Measurements from ENCODE around the gene PDE4A.
"Not testable (repeated sequence)": the region's sequence is repeated elsewhere in the genome, so short reads cannot be mapped to it uniquely, and the experiment has no call there.

The PDE4A gene

DNA sequence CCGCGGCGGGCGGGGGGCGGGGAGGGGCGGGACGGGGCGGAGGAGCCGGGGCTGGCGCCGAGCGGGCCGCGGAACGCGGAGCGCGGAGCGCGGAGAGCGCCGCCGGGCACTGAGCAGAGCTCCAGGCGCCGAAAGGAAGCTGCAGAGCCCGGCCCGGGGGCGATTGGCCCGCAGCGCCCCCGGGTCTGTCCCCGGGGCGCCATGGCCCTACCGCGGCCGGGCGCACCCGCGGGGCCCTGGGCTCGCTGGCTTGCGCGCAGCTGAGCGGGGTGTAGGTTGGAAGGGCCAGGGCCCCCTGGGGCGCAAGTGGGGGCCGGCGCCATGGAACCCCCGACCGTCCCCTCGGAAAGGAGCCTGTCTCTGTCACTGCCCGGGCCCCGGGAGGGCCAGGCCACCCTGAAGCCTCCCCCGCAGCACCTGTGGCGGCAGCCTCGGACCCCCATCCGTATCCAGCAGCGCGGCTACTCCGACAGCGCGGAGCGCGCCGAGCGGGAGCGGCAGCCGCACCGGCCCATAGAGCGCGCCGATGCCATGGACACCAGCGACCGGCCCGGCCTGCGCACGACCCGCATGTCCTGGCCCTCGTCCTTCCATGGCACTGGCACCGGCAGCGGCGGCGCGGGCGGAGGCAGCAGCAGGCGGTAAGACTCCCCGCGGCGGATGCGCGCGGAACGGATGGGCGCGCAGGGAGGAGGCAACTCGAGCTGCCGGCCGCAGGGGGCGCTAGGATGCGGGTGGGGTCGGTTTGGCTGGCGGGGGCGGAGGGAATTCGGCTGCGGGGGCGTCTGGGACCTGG, at the start of gene PDE4A:
Gene PDE4A, plus strand, starts transcription at position 95 of the 796 bp plus-strand sequence. Its CDS starts 227 bp downstream, at position 322.
- peaks cover 3% of the 10 kb centered on the region for H3K9me3 Mint-ChIP-seq
- no peaks in the 10 kb centered on the region for H3K36me3 Mint-ChIP-seq
- peak within 1 kb of the TSS; percentile 64 for H3K27ac Mint-ChIP-seq
- H3K4me1 Mint-ChIP-seq: peaks cover 77% of the 10 kb centered on the region
- ATAC-seq: no peak
- H3K4me3 Mint-ChIP-seq: peak within 1 kb of the TSS; percentile 63
- H3K27me3 Mint-ChIP-seq: peaks cover 50% of the 10 kb centered on the region

DNA sequence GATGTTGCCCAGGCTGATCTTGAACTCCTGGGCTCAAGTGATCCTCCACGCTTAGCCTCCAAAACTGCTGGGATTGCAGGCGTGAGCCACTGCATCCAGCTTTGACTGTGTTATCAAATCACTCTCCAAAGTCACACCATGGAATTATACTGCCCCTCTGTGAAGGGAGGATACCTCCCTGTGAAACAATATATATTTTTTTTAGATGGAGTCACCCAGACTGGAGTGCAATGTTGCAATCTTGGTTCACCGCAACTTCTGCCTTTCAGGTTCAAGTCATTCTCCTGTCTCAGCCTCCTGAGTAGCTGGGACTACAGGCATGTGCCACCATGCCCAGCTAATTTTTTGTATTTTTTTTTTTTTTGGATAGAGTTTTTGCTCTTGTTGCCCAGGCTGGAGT, 47.6 kb upstream of the PDE4A start:
- Mint-ChIP-seq H3K27me3 (no peaks in the 10 kb centered on the region), H3K4me3 (no peak overlapping the region), H3K9me3 (no peaks in the 10 kb centered on the region), H3K4me1 (peaks cover 18% of the 10 kb centered on the region), H3K27ac (no peak overlapping the region), H3K36me3 (peaks cover 48% of the 10 kb centered on the region)
- no peak for ATAC-seq

DNA sequence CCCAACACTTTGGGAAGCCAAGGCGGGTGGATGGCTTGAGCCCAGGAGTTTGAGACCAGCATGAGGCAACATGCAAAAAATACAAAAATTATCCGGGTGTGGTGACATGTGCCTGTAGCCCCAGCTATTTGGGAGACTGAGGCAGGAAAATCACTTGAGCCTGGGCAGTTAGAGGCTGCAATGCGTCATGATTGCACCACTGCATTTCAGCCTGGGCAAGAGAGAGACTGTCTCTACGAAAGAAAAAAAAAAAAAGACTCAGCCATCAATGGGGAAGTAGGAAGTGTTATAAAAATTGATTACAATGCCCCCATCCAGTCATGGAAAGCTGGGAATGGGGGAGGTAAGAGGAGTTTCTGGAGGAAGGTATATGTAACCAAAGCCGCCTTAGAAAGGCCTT, 45.4 kb upstream of the PDE4A start:
- H3K27me3 Mint-ChIP-seq: no peaks in the 10 kb centered on the region
- H3K9me3 Mint-ChIP-seq: no peaks in the 10 kb centered on the region
- H3K36me3 Mint-ChIP-seq: peaks cover 39% of the 10 kb centered on the region
- peaks cover 32% of the 10 kb centered on the region for H3K4me1 Mint-ChIP-seq
- peak overlapping the region; percentile 62 for H3K27ac Mint-ChIP-seq
- no peak for ATAC-seq
- no peak overlapping the region for H3K4me3 Mint-ChIP-seq

DNA sequence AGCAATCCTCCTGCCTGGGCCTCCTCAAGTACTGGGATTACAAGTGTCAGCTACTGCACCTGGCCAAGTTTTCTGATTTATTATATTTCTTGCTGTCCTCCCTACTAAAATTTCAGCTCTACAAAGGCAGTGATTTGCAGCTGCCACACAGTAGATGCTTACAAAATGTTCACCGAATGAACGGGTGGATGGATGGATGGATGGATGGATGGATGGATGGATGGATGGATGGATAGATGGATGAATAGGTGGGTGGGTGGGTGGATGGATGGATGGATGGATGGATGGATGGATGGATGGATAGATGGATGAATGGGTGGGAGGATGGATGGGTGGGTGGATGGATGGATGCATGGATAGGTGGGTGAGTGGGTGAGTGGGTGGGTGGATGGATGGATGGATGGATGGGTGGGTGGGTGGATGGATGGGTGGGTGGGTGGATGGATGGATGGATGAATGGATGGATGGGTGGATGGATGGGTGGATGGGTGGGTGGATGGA, 43.1 kb upstream of the PDE4A start:
- H3K27me3 Mint-ChIP-seq, H3K9me3 Mint-ChIP-seq, H3K27ac Mint-ChIP-seq, H3K4me3 Mint-ChIP-seq, ATAC-seq: not testable (repeated sequence)
- Mint-ChIP-seq H3K4me1 (peaks cover 42% of the 10 kb centered on the region), H3K36me3 (peaks cover 36% of the 10 kb centered on the region)

DNA sequence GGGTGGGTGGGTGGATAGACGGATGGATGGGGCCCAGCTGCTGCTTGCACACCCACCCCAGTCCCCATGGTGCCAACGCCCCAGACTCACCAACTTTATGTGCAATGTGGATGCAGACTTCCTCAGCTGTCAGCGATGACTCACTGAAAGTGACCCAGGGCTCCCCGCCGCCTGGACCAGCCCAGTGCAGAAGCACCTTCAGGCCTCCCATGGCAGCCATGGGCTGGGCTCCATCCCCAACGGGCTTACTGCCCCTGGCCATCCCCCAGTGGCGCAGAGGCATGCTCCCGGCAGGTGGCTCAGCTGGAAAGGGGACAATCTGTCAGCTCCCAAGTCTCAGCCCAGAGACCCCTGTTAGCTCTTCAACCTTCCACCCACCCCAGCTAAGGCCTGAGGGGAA, 42.2 kb upstream of the PDE4A start:
- Mint-ChIP-seq H3K4me3 (no peak overlapping the region), H3K4me1 (peaks cover 42% of the 10 kb centered on the region), H3K27me3 (no peaks in the 10 kb centered on the region), H3K9me3 (no peaks in the 10 kb centered on the region), H3K36me3 (peaks cover 36% of the 10 kb centered on the region), H3K27ac (no peak overlapping the region)
- no peak for ATAC-seq

DNA sequence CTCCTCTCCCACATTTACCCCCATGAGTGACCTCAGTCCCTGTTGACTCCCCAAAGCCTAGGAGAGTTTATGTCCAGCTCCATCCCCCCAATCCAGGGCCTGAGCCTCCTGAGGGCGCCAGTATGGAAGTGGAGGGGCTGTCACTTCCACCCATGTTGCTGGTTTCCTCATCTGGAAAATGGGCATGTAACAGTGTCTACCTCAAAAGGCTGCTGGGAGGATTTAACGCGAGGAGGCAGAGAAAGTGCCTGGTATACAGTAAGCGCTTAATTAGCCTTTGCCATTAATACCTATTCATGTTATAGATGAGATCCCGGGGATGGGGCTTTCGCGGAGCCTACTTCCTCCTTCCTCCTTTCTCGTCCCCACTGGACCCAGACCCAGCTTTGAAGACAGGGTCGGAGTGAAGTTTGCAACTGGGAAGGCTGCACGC, 40.4 kb upstream of the PDE4A start:
- Mint-ChIP-seq H3K36me3 (peaks cover 27% of the 10 kb centered on the region), H3K4me3 (peak overlapping the region; percentile 95), H3K27ac (peak overlapping the region; percentile 87), H3K9me3 (no peaks in the 10 kb centered on the region), H3K27me3 (no peaks in the 10 kb centered on the region), H3K4me1 (peaks cover 29% of the 10 kb centered on the region)
- ATAC-seq: peak; percentile 1

DNA sequence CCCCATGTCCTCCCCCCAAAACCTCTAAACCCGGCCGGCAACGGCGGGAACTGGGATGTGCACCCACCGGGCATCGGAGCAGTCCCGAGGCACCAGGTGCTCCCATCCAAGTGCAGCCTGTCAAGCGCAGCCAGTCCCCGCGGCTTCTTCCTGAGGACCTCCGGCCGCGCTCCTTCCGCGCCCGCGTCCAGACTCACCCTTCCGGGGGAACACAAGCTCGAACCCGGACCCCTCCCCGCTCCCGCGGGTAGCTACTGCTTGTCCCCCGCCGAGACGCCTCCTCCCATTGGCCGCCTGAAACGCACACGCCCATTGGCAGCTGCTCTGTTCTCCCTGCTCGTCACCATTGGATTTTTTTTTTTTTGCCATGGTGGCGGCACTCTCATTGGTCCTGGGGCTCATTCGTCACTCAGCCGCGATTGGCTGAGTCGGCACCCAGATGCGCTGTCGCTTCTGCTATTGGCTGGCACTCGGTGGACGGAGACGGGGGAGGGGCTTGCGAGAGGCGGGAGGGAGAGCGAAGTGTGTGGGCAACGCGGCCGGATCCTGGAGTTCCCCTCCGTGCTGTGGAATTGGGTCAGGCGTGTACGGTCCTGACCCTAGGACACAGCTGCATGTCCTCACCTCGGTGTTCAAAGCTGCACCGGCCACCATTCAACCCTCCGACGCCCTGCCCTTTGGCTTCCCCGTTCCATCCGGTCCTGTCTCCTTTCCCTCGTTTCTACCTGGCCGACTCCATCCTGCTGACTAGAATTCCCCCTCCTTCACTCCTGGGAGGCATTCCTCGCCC, 39.8 kb upstream of the PDE4A start, which contains the start of gene TYK2:
Gene TYK2, minus strand, starts transcription at position 260 of the 790 bp plus-strand sequence. CDS start 2,166 bp downstream, outside the sequence.
- Mint-ChIP-seq H3K27me3 (no peaks in the 10 kb centered on the region), H3K9me3 (no peaks in the 10 kb centered on the region), H3K36me3 (peaks cover 23% of the 10 kb centered on the region), H3K4me1 (peaks cover 23% of the 10 kb centered on the region), H3K4me3 (peak within 1 kb of the TSS; percentile 95), H3K27ac (peak within 1 kb of the TSS; percentile 87)
- peak; percentile 99 for ATAC-seq

DNA sequence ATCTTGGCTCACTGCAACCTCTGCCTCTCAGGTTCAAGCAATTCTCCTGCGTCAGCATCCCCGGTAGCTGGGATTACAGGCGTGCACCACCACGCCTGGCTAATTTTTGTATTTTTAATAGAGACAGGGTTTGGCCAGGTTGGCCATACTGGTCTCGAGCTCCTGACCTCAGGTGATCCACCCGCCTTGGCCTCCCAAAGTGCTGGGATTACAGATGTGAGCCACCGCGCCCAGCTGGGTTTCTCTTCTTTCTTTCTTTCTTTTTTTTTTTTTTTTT, 37.2 kb upstream of the PDE4A start:
- not testable (repeated sequence) for H3K4me3 Mint-ChIP-seq, H3K27ac Mint-ChIP-seq, H3K9me3 Mint-ChIP-seq, H3K27me3 Mint-ChIP-seq, ATAC-seq
- Mint-ChIP-seq H3K36me3 (peaks cover 13% of the 10 kb centered on the region), H3K4me1 (peaks cover 39% of the 10 kb centered on the region)

DNA sequence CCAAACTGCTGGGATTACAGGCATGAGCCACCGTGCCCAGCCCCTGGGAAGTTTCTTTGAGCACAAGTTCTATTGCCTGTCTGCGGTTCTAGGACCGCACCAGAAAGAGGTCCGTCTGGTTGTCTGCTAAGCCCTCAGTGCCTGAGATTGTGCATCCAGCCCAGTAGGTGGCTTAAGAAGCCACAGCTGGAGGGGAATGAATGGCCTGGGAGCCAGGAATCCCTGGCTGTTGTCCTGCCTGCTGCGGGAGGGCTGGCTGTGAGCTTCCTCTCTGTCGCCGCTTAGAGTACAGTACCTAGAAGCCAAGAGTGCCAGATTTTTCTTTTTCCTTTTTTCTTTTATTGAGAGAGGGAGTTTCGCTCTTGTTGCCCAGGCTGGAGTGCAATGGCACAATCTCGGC, 35.8 kb upstream of the PDE4A start:
- Mint-ChIP-seq H3K27me3 (no peaks in the 10 kb centered on the region), H3K4me1 (peaks cover 36% of the 10 kb centered on the region), H3K27ac (no peak overlapping the region), H3K4me3 (no peak overlapping the region), H3K36me3 (peaks cover 5% of the 10 kb centered on the region), H3K9me3 (no peaks in the 10 kb centered on the region)
- no peak for ATAC-seq

DNA sequence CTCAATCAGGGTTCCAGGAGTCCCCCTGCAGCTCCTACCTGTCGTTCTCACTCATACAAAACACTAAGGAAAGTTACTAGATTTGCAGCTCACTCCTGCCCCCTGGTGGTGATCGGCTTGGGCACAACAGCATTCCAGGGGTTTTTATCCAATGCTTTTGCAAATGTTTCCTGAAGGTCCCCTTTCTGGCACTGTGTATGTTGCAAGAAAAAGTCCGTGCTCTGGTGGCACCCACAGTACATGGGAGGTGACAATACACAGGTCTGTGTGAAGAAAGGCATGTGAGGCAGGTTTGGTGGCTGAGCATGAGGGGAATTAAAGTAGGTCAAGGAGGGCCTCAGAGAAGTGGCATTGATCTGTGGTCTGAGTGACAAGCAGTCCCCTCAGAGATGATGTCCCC, 31.4 kb upstream of the PDE4A start:
- Mint-ChIP-seq H3K36me3 (peaks cover 36% of the 10 kb centered on the region), H3K4me1 (peaks cover 37% of the 10 kb centered on the region), H3K27ac (no peak overlapping the region), H3K4me3 (no peak overlapping the region), H3K27me3 (no peaks in the 10 kb centered on the region), H3K9me3 (no peaks in the 10 kb centered on the region)
- peak; percentile 55 for ATAC-seq

DNA sequence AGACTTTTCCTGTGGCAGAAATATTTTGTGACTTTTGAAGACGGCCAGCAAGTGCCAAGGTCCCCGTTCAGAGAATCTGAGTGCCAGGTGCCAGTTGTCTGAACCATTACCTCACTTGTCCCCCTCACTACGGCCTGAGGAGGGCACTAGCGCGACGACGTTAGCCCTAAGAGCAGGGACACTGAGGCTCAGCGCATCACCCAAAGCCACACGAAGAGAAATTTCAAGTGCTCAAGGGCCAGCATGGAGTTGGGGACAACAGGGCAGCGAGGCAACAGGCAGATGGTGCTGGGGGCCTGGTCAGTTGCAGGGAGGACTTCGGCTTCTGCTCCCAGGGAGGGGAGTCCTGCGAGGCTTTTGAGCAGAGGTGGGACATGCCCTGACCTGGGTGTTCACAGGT, 30.5 kb upstream of the PDE4A start:
- no peak for ATAC-seq
- Mint-ChIP-seq H3K36me3 (peaks cover 43% of the 10 kb centered on the region), H3K9me3 (no peaks in the 10 kb centered on the region), H3K4me1 (peaks cover 37% of the 10 kb centered on the region), H3K27ac (no peak overlapping the region), H3K27me3 (no peaks in the 10 kb centered on the region), H3K4me3 (no peak overlapping the region)

DNA sequence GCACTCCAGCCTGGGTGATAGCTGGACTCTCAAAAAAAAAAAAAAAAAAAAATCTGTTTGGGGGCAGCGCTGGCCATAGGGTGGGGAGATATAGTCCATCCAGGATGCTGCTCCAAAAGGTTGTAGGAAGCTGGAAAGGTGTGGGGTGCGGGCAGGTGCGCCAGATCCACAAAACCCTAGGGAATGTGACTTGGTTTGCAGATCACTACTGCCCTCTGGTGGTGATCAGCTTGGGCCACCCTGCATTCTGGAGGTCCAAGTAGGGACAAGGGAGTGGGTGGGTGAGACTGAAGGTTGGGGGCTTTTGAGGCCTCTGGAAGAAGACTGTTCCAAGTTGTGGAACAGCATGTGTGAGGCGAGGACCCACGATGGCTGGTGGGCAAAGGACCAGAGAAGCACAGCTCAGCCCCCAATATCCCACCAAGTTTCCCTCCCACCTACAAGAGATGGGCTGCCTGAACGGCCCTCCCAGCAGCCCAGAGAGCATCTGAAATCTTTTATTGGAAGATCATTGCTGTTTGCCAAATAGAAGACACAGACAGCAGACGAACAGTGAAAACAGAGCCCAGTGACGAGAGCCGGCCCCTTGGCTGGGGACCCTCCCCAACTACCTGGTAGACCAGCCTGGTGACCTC, 29.6 kb upstream of the PDE4A start:
- no peak overlapping the region for H3K4me3 Mint-ChIP-seq
- peaks cover 52% of the 10 kb centered on the region for H3K36me3 Mint-ChIP-seq
- no peaks in the 10 kb centered on the region for H3K9me3 Mint-ChIP-seq
- H3K4me1 Mint-ChIP-seq: peaks cover 37% of the 10 kb centered on the region
- H3K27ac Mint-ChIP-seq: peak overlapping the region; percentile 20
- H3K27me3 Mint-ChIP-seq: no peaks in the 10 kb centered on the region
- ATAC-seq: no peak

DNA sequence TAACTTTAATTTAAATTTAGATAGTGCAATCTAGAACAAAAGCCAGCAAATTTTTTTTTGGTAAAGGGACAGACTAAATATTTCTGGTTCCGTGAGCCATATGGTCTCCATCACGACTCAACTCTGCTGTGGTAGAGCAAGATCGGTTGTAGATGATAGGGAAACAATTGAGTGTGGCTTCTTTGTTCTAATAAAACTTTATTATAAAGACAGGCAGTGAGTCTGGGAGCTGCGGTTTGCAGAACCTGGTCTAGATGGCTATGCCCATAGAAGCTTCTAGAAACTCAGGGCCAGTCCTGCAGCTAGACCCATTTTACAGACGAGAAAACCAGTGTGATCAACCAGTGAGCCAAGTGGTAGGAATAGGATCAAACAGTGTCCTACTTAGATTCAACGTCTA, 28.2 kb upstream of the PDE4A start:
- H3K36me3 Mint-ChIP-seq: peaks cover 66% of the 10 kb centered on the region
- H3K9me3 Mint-ChIP-seq: no peaks in the 10 kb centered on the region
- H3K27me3 Mint-ChIP-seq: no peaks in the 10 kb centered on the region

DNA sequence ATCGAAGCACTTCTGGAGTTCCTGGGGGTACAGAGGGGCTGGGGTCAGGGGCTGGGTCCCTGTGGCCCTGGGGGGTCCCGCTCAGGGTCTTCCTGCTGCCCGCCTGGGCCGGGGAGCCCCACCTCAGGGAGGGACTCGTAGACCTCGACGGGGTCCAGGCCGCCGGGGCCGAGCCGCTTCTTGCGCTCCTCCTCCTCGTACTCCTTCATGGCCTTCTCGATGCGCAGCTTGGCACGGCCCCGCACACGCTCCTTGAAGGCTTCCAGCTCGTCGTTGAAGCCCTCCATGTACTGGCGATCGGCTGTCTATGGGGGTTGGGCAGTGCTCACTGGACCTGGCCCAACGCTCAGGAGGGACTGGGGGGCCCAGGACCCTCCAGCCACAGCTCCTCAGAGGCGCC, 27.2 kb upstream of the PDE4A start:
- no peaks in the 10 kb centered on the region for H3K27me3 Mint-ChIP-seq
- H3K4me1 Mint-ChIP-seq: peaks cover 40% of the 10 kb centered on the region
- H3K4me3 Mint-ChIP-seq: no peak overlapping the region
- H3K27ac Mint-ChIP-seq: no peak overlapping the region
- ATAC-seq: no peak
- peaks cover 74% of the 10 kb centered on the region for H3K36me3 Mint-ChIP-seq
- no peaks in the 10 kb centered on the region for H3K9me3 Mint-ChIP-seq

More for the DNA sequence above, 28.2 kb upstream of the PDE4A start:
- no peak overlapping the region for H3K27ac Mint-ChIP-seq
- no peak overlapping the region for H3K4me3 Mint-ChIP-seq
- H3K4me1 Mint-ChIP-seq: peaks cover 35% of the 10 kb centered on the region
- ATAC-seq: no peak

DNA sequence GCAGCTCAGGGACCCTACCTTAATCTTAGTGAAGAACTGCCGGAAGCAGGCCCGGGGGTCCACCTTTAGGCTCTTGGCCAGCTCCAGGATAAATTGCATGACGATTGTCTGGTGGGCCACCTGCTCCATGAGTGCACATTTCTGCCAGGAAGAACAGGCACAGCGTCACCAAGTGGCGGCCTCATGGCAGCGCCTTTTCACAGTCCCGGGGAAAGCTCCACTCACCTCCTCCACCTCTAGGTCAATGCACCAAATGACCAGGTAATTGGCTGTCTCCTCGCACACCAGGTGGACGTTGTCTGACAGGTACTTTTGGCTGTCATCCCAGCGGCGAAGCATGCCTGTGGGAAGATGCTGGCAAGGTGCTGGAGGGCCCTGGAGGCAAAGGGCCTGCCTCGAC, 25.3 kb upstream of the PDE4A start:
- H3K4me1 Mint-ChIP-seq: peaks cover 40% of the 10 kb centered on the region
- H3K36me3 Mint-ChIP-seq: peaks cover 74% of the 10 kb centered on the region
- ATAC-seq: no peak
- H3K9me3 Mint-ChIP-seq: no peaks in the 10 kb centered on the region
- no peak overlapping the region for H3K4me3 Mint-ChIP-seq
- no peaks in the 10 kb centered on the region for H3K27me3 Mint-ChIP-seq
- no peak overlapping the region for H3K27ac Mint-ChIP-seq
